Activated CD8-positive, alpha-beta memory T cell treated with anti-CD3 and anti-CD28 coated beads for 24 hours (primary cell): Measurements from ENCODE around the gene ACD.

Experiments used
- DNase-seq: peaks from one replicate; pipeline ENCODE4 v3.0.0-alpha.2; 2020

The ACD gene

DNA sequence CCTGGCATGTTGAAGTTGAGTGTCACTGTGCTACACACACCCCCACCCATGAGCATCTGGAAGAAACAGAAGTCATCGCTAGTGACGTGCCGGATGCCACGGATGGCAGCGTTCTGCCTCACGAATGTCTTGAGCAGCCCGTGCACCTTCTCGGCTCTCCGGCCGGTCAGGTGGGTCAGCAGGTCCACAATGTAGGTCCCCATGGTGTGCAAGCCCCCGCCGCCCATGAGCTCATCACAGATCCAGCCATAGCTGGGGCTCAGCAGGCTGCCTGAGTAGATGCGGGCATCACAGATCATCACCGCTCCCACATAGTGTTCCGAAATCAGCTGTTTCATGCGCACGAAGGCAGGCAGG is 15.5 kb upstream of the ACD start:
- DNase-seq = no peak

DNA sequence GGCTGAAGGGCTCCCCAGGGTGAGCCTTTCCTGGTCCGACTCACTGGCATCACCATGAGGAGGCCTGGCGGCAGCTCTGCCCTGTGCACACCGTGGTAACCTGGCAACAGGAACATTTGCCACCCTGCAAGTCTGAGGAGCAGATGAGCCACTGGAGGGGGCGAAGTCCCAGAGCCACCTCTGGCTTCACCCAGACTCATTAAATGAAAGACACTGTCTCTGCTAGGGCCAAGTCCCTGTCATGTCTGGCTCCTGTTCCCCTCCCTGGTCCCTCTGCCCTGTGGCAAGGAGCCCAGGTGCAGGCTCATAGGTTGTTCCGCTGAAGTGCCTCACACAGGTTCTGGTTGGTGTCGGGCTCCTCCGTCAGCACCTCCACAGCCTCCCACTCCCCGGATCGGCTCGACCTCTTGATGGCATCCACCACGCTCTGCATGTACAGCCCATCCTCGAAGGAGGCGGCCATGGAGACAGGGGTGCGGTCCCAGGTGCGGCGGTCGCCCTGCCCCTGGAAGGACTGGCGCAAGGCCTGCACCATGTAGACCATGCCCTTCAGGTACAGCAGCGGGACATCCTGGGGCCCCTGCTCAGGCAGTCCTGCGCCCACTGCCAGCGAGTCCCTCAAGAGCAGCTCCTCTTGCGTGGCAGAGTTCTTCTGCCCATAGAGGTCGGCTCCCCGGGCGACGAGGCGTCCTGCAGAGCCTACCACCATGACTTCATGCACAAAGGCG is 15.0 kb upstream of the ACD start:
- DNase-seq = no peak

DNA sequence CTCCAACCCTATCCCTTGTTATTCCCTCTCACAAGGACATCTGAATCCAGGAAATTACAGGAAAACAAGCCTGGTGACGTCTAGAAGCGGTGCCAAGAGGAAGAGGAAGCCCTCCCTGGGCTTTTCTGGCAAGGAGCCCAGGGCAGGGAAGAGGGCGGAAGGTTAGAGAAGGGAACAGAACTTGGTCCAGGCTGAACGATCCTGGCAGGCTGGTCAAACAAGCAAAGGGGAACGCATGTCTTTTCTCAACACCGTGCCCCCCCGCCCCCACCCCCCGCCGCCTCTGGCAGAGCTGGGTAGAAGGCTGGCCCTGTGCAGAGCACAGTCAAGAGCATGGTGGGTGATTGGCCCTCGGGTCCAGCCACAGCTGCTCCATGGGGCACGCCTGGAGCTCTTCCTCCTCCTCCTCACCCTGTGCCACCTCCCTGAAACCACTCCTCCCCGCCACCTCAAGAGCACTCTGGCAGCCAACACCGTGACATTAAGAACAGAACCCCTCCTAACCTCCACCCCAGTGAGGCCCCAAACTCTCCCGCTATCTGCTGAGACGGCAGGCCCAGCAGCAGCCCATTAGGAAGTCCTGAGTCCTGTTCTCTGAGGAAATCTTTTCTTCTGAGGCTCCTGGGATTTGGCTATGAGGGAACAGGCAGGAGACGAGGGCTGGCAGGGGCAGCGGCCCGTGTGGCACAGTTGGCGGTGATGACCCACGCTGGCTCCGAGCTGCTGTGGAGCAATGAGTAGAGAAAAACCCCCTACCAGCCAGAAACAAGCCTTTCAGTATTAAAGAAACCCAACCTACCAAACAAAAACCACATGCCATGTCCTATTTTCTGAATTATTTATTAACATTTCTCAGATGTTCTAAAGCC is 13.9 kb upstream of the ACD start:
- no peak for DNase-seq

DNA sequence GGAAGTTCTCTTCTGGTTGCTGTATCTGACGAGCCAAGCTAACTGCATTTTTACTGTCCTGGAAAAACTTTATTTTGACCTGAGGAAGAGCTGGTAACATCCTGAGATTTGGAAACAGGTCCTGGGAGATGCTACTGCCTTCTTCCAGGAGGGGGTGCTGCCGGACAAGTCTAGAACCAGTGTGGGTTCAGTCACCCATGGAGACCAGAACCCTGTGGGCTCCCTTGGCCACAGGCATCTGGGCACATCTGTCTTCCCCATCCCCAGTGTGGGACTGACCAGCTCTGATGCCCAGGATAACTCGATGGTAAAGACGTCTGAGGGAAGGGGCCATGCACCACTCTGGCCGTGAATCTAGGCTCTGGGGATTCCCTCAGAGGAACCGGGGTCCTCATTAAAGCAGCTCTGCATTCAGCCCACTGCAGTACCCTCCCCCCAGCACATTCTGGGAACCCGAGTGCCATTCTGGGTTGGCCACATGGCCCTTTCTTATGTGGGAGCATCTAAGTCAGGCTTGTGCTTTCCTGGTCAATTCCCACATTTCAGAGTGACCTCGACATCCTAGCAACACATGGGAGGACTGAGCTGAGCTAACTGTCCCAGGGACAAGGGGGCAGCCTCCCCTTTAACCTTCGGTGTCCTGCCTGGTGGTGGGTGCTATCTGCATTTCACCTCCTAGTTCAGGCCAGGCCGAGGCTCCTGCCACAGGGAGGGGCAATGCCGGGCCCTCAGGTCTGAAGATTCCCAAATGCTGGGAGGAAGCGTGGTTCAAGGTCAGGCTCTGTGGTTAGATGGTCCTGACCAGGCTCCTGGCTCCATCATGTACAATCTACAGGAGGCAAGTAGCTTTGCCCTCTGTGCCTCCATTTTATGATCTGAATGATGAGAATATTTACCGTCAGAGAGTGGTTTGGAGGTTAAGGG is 12.9 kb upstream of the ACD start:
- peak; percentile 73 for DNase-seq

DNA sequence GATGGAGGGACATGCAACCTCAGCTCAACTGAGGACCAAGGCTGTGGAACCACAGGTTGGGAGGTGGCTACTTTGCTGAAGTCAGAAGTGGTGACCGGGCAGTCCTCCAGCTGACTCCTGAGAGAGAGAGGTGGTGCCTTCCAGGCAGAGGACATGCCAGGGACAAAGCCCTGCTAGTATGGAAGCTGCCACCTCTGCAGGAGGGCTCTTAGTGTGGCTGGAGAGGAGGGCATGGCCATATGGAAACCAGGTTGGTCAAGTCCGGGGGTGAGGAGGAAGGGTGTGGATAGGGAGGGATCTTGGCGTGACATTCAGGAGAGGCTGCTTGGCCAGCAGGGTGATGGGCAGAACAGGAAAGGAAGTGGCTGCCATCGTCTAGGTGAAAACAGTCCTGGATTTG is 12.2 kb upstream of the ACD start:
- DNase-seq = no peak

DNA sequence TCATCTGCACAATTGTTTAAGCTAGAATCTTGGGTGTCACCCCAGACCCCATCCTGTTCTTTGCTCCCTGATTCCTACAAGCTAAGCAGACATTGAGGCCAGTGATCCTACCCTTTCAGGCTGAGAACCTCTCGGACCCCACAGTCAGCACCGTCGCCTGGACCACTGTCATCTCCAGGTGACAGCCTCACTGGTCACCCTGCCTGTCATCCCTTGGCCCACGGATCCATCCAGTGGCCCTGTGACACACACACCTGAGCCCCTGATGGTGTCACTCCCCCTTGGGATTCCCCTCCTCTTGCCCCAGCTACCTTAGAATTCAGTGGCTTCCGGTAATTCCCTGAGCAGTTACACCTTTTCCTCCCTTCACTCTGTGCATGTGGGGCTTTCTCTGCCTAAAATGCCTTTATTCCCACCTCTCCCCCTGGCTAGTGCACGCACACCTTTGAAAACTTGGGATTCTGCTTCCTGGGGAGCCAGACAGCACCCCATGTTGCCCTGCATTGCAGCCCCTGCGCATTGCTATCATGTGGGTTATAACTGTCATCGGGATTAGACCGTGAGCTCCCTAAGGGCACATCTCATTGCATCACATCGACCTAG is 9.5 kb upstream of the ACD start:
- no peak for DNase-seq

DNA sequence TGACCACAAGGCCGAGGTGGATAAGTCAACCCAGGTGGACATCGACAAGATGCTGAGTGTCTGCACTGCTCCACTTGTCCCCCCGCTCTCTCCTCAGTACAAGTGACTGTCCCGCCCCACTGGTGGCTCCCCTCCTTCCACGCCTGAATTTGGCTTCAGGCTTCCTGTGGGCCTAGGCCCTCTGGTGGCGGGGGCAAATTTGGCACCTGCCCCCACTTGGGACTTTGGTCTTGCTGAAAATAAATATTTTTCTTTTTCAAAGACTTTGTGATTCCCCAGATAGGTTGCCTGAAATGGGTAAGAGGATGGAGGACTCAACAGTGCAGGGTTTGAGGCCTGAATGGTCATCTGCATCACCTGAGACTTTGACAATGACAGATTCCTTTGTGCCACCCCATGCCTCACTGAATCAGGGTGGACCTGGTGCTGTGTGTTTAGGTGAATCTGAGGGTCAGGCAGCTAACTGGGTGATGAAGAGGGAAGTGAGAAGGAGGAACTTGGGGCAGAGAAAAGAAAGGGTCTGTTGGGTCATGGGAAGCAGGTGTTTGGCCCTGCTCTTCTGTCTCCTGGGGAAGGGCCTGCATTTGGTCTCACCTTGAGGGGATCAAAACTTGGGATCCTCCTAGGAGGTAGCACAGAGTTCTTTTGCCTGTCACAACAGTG is 8.6 kb upstream of the ACD start:
- no peak for DNase-seq

DNA sequence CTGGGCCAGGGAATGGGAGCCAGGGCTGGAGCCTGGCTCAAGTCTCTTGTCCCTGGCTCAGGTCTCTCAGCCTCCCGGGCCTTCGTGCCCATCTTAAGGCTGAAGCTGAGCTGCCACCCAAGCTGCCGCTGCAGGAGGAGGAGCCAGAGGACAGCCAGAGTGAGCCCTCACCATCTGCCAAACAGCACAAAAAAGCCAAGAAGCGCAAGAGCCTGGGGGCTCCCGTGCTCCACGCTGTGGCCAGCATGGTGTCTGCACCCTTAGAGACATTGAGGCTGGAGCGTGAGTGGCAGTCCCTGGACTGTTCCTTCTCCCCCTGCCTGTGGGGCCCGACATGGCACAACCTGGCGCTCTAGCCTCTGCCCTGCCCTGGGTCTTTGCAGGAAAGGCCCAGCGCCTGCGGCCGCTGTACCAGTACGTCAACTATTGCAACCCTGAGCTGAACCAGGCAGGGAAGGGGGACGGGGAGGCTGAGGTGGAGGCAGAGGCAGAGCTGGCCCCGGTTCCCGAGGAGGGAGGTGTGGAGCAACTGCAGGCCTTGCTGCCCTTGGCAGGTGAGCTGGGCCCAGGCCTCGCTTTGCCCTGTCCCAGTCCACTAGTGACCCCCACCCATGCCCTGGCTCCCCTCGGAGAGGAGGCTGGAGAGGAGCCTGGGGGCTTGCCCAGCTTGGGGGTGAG is 7.9 kb upstream of the ACD start:
- DNase-seq = peak; percentile 87

DNA sequence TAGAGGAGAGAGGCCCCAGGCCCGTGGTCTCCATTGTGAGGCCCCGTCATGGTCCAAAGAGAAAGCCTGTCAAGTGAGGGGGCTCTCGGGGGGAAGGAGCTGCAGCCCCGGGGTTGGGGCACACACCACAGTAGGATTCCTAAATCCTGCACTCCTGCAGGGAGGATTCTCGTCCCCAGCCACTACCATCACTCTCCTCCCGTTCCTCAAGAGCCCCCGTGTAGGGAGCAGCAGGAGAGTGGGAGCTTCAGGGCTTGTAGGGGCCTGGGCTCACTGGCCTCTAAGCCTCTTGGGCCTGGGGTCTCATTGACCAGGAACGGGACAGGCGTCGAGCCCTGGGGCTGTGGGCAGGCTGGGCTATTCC is 7.4 kb upstream of the ACD start:
- no peak for DNase-seq

DNA sequence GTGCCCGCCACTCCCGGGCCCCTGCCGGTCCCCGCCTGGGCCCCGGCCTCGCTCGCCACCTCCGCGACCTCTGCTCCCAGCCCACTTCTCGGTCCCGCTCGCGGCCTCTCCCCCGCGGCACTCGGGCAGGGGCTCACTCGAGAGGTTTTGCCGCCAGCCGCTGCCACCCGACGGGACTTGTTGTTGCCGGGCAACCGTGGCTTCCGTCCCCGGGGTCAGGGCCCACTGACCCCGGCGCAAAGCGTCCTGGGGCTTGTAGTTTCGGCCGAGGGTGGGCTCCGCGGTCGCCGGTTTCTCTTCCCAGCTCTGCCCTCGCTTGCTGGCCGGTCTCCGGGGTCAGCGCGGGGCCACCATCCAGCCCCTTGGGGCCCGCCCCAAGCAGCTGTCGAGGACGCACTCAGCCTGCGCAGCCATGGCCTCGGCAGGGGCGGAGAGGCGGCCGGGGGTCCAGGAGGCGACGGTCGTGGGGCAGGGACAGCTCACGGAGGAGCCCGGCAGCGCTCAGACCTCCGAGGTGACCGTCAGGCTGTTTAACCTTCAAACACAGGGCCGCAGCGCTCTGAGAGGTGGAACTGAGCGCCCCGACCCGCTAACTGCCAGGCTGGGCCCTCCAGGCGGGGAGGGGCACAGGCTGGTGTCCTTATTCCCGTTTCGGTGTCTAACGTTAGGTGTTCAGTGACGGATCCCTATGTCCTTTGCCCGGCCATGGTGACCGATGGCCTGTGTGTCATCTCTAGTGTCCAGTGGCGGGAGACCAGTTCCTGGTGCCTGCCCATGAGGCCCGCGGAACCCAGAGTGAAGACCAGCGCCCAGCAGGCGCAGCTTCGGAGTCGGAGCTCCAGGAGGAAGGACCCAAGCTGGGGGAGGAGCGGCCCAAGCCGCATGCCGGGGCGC is 6.7 kb upstream of the ACD start, which contains the start of the genes C16orf86 and ENKD1:
TSS of gene C16orf86 (plus strand) at position 256 of the 894 bp plus-strand sequence. CDS start at position 413, 157 bp downstream.
TSS of gene ENKD1 (minus strand) at position 192 of the 894 bp plus-strand sequence. CDS start 308 bp downstream, outside the sequence.
- DNase-seq = peak; percentile 87

DNA sequence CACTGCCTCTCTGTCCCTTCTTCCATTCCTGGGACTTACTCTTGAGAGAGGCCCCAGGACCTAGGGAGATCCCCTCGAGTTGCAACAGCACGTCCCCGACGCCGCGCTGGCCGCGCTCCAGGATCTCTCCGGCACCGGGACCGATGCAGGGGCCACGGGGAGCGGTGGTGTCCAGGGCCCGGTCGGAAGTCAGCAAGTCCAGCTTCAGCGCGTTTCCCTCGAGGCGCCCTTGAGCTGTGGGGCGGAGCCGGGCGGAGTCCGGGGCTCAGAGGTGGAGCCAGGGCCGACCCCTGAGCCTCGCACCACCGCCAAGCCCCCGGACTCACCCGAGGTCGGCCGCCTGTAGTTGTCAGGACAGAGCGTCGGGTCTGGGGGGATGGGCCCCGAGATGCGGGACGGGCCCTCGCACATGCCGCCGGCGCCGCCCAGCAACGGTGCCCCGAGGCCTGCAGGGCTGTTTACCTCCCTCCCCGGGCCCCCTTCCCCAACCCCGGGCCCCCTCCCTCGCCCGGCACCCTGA is 6.0 kb upstream of the ACD start:
- no peak for DNase-seq

DNA sequence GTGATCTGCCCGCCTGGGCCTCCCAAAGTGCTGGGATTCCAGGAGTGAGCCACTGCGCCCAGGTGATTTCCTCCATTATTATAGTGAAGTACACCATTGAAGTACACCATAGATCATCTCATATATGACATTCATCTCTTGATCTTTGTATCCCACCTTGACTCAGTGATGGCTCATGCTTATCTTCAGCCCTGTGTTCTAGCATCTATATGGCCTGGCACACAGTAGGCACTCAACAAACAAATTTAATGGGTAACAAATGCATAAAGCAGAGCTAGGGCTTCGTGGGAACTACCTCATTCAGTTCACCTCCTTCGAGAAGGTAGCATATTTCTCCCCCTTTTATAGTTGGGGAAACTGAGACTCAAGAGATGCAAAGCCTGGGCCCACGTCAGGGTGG is 5.5 kb upstream of the ACD start:
- DNase-seq = no peak

DNA sequence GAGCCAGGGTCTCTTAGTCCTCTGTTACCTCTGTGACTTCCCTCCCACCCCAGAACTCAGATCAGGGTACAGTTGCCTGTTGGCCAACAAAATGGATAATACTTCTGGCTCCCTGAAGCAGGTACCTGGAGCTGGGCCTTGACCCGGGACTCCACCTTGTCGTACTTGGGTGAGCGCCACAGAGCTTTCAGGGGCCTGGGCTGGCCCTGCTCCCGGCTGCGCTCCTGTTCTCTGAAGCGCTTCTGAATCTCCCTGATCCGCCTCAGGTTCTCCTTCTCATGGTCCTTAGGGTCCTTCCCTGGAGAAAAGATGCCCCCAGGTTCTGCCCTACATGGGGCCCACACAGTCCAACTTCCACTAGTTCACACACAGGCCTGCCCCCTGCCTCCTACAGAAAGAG is 4.8 kb upstream of the ACD start:
- DNase-seq = no peak

DNA sequence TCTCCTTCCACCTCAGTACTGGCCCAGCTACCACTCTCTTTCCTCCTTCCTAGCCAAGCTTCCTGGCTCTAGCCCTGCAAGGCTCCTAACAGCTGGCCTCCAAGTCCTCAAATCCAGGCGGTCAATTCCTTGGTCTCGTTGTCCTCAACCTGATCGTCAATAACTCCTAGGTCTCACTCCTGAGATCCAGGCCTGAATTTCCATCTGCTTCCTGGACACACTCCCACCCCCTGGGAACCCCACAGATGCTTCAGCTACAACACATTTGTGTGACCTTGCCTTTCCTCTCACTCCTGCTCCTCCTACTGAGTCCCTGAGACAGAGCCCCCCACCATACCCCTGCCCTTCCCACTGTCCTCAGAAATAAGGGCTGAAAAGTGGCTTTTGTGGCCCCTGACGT is 4.2 kb upstream of the ACD start:
- DNase-seq = no peak

DNA sequence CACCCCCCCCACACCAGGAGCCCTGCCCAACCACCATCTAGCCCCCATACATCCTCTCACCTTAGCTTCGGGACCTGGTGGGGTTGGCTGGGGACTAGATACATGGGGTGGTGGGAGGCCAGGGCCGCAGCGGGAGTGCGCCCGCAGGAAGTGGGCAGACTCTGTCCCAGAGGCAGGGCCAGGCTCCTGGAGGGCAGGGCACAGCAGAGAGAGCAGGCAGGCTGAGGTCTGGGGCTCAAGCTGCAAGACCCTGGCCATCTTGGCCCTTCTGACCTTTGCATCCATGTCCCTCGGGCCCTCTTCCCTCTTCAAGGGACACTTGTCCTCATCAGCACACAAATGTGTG is 3.8 kb upstream of the ACD start:
- DNase-seq = no peak

DNA sequence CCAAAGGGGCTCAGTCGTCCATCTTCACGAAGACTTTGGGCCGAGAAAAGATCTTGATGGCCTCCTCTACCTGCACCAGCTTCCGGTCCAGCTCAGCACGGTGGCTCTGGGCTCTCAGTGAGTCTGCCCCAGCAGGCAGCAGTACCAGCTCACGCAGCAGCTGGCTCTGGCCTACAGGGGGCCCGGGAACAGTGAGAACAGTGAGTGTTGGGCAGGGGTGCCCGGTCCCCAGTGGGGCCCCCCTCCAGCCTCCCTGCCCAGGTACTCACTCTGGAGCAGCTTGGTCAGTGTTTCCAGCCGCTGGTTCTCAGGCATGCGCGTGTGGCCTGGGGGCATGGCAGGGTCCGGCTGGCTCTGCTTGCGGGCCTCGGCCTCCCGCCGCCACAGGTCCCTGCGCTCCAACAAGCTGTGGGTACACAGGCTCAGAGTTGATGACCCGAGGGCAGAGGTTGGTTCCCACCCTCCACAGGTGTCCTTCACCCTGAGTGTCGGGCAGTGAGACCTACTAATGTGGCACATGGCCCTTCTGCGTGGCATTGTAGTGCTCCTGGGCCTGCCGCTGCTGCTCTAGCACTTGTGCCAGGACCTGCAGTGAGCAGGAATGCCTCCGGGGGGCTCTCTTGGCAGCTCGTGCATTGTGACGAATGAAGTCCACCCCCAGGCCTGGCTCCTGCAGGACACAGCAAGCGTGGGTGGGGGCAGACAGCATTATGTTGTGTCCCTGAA is 3.3 kb upstream of the ACD start:
- no peak for DNase-seq

DNA sequence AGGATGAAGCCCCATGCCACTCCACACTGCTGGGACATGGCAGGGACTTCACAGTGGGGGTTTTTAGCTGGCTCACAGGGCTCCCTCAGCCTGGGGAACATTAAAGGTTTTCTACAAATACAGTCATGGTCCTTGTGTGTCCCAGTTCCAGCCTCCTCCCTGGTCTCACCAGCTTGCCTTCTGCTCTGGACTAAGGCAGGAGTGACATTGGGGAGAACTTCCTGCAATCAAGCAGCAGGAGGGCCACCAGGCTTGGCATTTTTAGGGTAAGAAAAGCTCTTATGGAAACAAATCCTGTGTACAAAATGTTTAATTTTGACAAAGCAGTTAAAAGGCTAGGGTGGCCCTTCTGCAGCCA is 2.6 kb upstream of the ACD start:
- no peak for DNase-seq

DNA sequence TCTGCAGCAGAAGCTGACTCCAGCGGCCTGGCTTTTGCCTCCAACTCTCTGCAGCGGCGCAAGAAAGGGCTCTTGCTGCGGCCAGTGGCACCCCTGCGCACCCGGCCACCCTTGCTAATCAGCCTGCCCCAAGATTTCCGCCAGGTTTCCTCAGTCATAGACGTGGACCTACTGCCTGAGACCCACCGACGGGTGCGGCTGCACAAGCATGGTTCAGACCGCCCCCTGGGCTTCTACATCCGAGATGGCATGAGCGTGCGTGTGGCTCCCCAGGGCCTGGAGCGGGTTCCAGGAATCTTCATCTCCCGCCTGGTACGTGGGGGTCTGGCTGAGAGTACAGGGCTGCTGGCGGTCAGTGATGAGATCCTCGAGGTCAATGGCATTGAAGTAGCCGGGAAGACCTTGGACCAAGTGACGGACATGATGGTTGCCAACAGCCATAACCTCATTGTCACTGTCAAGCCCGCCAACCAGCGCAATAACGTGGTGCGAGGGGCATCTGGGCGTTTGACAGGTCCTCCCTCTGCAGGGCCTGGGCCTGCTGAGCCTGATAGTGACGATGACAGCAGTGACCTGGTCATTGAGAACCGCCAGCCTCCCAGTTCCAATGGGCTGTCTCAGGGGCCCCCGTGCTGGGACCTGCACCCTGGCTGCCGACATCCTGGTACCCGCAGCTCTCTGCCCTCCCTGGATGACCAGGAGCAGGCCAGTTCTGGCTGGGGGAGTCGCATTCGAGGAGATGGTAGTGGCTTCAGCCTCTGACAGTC is 2.0 kb upstream of the ACD start:
- no peak for DNase-seq
